GM19395 (cell line): ENCODE measurements around the gene FKBP8.
A peak's percentile ranks its signal among the peaks of the same experiment; 100 is the strongest.
"Not testable (repeated sequence)": the region's sequence is repeated elsewhere in the genome, so short reads cannot be mapped to it uniquely, and the experiment has no call there.

Experiments used
- ATAC-seq: cut with Tn5 transposase; IDR thresholded peaks from one replicate; pipeline ENCODE4 v1.9.1; 2021; ENCODE audit warnings: mild to moderate bottlenecking, moderate library complexity; ENCODE audit not compliant: unreplicated experiment

The FKBP8 gene

DNA sequence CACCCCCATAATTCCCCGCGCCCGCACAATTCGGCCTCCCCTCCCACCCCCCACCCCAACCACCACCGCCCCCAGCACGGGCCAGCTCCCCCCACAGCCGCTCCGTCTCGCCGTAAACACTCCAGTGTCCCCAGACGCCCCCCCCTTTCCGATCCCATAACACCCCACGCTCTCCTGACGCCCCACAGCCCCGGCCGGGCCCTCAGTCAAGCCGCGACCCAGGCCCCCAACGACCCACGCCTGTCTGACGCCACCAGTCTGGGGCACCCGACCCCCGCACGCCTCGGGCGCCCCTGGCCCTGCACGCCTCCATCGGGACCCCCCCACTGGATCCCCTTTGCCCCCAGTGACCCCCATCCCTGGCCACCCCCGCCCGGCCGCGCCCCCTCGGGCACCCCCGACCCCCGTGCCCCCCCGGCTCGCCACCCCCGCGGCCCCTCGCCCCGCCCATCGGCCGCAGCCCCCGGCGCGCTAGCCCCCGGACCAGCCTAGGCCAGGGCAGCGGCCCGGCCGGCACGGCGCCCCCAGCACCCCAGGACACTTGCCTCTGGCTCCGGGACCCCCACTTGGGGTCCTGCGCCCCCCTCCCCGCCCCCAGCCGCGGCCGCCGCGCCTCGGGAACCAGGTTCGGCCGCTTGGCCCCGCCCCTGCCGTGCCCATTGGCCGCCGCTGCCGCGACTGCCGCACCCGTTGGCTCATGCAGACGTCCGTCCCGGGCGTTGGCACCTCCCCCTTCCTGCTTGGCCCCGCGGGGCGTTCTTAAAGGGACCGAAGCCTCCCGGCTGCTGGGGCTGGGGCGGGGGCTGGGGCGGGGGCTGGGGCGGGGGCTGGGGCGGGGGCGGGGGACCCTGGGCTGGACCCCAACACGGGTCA, at the start of gene FKBP8:
FKBP8 (minus strand) TSS at position 633 of the 873 bp plus-strand sequence. CDS start 1,603 bp downstream, outside the sequence.
- ATAC-seq, result peak; percentile 82

DNA sequence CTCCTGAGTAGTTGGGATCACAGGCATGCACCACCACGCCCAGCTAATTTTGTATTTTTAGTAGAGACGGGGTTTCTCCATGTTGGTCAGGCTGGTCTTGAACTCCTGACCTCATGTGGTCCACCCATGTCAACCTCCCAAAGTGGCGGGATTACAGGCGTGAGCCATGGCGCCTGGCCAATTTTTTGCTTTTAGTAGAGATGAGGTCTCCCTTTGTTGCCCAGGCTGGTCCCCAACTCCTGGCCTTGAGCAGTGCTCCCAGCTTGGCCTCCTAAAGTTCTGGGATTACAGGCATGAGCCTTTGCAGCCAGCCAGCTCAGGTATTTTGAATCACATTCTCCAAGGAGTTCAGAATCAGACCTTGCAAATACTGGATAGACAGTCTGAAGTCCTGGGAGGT, 49.4 kb upstream of the FKBP8 start:
- not testable (repeated sequence) for ATAC-seq

DNA sequence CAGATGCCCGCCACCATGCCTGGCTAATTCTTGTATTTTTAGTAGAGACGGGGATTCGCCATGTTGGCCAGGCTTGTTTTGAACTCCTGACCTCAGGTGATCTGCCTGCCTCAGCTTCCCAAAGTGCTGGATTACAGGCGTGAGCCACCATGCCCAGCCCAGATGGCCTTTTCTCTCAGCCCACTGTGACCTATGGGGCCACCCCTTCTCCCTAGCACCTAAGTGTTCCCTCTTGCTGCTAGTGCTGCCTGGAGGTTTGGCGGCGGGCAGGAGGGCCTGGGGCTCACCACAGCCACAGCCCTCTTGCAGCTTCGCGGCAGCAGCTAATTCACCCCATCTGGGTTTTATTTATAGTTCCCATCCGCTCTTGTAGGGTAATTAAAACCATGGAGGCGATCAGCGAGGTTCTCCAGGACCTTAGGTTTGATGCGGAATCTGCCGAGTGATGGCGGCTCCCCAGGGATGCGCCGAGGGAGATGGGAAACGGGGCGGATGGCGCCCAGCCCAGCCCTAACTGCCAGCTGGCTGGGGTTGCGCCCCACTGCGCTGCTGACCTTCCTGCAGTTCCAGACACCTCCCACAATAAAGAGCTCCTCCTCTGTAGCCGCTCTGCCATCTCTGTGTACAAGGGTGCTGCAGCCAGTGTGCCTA, 48.5 kb upstream of the FKBP8 start:
- no peak for ATAC-seq

- ATAC-seq, result no peak
These were observed 47.2 kb upstream of the FKBP8 start for GRCh38 chr19:18590273-18591272.

DNA sequence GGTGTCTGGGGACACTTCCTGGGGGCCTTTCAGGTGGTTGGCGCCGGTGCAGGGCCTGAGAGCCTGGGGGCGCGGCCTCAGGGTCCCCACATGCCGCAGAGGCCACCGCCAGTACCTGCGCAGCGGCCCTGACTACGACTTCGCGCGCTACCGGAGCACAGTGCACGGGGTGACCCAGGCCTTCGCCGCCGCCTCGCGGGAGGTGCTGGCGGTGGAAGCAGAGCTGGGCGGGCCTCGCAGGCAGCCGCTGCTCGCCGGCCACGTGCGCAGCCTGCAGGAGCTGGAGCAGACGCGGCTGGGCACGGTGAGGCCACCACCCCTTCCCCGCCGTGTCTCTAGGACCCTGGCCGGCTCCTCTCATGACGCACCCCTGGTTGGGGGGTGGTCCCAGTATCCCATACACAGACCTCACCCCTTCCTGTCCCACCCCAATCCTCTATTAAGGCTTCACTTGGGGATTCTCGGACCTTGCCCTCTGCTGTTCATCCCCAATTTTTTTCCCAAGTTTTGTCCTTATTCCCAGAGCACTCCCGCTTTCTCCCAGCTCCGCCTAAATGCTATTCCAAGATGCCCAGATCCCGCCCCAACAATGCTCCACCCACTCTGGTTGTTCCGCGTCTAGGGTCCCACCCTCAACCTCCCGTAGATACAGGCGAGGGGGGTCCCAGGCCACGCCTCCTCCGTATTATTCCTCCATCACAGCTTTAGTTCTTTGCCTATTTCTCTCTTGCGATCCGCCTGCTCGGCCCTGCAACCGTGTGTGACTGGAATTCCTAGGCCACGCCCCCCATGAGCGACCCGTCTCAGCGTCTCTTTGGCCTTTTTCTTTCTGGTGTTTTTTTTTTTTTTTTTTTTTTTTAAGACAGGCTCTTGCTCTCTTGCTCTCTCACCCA, 46.3 kb upstream of the FKBP8 start:
- peak; percentile 41 for ATAC-seq

DNA sequence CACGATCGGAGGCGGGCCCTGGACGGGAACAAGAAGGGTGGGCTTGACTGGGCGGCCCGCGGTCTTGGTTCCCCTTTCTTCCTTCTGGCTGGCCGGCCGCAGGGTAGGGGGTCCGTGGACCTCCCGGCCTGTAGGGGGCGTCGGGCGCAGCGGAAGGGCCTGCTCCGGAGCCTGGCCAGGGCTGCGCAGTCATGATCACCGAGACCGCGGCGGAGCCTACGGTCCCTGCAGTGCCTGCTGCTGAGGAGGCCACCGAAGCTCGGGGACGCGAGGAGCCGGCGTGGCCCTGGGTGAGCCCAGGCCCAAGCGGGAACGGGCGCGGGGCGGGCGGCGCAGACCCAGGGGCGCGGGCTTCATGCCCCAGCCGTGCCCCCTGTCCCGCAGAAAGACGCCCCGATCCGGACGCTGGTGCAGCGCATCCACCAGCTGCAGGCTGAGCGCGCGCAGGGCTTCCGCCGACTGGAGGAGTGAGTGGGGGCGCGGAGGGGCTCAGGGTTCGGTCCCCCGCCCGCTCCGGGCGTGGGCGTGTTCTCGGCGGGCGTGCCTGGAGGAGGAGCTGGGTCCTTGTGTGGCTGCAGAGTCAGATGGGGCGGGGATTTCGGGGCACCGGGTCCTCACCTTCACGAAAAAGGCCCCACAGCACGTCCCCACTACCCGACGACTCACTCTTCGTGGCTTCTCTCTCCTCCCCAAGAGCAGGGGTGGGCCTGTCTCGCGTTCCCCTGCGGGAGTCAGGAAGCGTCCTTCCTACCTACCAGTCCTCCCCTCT, 45.4 kb upstream of the FKBP8 start, which contains the start of gene REX1BD:
REX1BD (plus strand) TSS at position 188 of the 769 bp plus-strand sequence; CDS start at position 192, 4 bp downstream.
- ATAC-seq, result peak; percentile 73

- ATAC-seq, result peak; percentile 6
These were observed 44.7 kb upstream of the FKBP8 start for GRCh38 chr19:18587962-18588610.

GRCh38 chr19:18587561-18587960, 44.2 kb upstream of the FKBP8 start:
- no peak for ATAC-seq

GRCh38 chr19:18586306-18586705, 42.9 kb upstream of the FKBP8 start:
- ATAC-seq, result no peak

- no peak for ATAC-seq
These were observed 36.9 kb upstream of the FKBP8 start for GRCh38 chr19:18580311-18580710.

DNA sequence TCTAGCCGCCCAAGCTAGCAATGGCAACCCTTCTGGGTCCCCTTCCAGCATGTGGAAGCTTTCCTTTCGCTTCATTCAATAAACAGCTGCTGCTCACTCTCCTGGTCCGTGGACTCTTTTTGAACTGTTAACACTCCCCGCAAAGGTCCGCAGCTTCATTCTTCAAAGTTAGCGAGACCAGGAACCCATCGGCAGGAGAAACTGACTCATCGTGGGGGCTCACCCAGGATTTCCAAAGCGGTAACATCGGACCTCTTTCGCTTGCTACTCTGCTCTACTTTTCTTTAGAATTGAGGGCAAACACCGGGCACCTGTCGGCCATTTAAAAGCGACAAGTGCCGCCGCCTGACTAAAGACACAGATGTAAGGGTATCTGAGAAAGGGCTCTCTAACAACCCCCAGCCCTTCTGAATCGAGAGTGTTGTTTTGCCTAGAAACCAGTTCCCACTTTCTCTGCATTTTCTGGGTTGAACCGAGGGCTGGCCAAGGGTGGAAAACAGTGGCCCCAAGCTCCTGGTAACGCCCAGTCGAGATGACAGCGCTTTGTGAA, 34.1 kb upstream of the FKBP8 start:
- no peak for ATAC-seq

GRCh38 chr19:18576383-18576782, 33.0 kb upstream of the FKBP8 start:
- ATAC-seq, result no peak

DNA sequence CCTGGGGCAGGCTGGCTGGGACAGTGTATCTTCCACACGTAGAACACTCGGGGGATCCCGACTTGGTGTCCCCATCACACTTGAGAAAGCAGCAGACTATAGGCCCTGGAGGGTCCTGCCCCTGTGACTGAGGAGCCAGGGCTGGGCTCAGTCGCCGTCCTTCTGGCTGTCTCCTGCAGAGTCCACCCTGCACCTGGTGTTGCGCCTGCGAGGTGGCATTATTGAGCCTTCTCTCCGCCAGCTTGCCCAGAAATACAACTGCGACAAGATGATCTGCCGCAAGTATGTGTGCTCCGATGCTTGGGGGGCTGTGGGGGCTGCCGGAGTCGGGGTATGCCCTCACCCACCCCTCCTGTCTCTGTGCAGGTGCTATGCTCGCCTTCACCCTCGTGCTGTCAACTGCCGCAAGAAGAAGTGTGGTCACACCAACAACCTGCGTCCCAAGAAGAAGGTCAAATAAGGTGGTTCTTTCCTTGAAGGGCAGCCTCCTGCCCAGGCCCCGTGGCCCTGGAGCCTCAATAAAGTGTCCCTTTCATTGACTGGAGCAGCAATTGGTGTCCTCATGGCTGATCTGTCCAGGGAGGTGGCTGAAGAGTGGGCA, 31.4 kb upstream of the FKBP8 start:
- no peak for ATAC-seq

DNA sequence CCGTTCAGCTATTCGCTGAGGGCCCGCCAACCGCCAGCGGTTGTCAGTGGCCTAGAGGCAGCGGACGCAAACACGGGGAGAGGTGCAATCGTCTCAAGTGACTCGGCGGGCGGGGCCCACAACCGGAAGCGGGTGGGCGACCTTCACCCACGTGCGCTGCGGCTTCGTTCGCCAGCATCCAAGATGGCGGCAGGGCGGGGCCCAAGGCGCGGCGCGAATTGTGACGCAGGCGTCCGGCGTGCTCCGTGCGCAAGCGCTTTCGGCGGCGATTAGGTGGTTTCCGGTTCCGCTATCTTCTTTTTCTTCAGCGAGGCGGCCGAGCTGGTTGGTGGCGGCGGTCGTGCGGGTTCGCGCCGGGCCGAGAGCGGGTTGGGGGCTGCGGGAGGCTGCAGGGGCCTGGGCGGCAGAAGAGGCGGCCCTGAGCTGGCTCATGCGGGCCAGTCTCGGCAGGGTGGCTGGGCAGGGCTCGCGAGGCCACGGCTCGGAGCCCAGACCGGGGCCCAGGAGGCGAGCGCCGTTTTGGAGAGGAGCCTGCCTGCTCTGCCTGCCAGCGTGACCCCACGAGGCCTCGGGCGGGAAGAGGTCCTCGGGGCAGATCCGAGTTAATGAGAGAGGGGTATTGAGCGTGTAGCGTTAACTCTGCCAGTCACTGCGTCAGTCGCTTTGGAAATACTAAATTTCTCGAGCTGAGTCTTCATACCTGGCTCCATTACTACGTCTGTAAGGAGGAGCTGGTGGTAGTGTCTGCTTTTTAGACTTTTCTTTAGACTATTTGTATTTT, 28.4 kb upstream of the FKBP8 start, which contains the start of gene UBA52:
UBA52 (plus strand) TSS at position 294 of the 781 bp plus-strand sequence. CDS start 1,444 bp downstream, outside the sequence.
- peak; percentile 81 for ATAC-seq

GRCh38 chr19:18568367-18568766, 25.0 kb upstream of the FKBP8 start:
- ATAC-seq, result no peak

GRCh38 chr19:18566953-18567352, 23.6 kb upstream of the FKBP8 start:
- ATAC-seq, result no peak

GRCh38 chr19:18562086-18562485, 18.7 kb upstream of the FKBP8 start:
- no peak for ATAC-seq
